OCI-LY3 (cell line): ENCODE data around the gene ADISSP.
"Not testable (repeated sequence)": the region's sequence is repeated elsewhere in the genome, so short reads cannot be mapped to it uniquely, and the experiment has no call there.

ENCODE experiments used
- H2AFZ ChIP-seq: fragments of 200-600, 300-600 bp; shearing (Covaris generic); 2 replicates; pipeline ENCODE4 v1.6.0; 2014; ENCODE audit warnings: antibody characterized with exemption, low read depth, low read length
- H3K27ac ChIP-seq: fragments of 200-600, 300-600 bp; sonication (generic); 2 replicates; pipeline ENCODE4 v1.5.1; 2014; ENCODE audit warnings: mild to moderate bottlenecking, low read length, moderate library complexity, mixed read lengths
- H3K27me3 ChIP-seq: fragments of 200-600, 300-600 bp; sonication (generic); 2 replicates; pipeline ENCODE4 v1.6.1; 2014; ENCODE audit warnings: low read depth, low read length, mixed read lengths
- H3K36me3 ChIP-seq: fragments of 200-600, 300-600 bp; sonication (generic); replicated peaks from 2 replicates; pipeline ENCODE3; 2014; ENCODE audit warnings: low read depth, low read length, mixed read lengths
- H3K4me1 ChIP-seq: fragments of 300-600, 200-600 bp; sonication (generic); 2 replicates; pipeline ENCODE4 v1.6.1; 2014; ENCODE audit warnings: low read length, mixed read lengths
- H3K4me2 ChIP-seq: fragments of 200-600, 300-600 bp; sonication (generic); 2 replicates; pipeline ENCODE4 v1.6.1; 2014; ENCODE audit warnings: low read length, mixed read lengths
- H3K4me3 ChIP-seq: fragments of 300-600, 200-600 bp; sonication (generic); 2 replicates; pipeline ENCODE4 v1.5.1; 2014; ENCODE audit warnings: antibody characterized with exemption, mild to moderate bottlenecking, low read length, moderate library complexity
- H3K79me2 ChIP-seq: fragments of 300-600, 200-600 bp; shearing (Covaris generic); 2 replicates; pipeline ENCODE4 v1.6.1; 2014; ENCODE audit warnings: mild to moderate bottlenecking, low read length, mixed read lengths
- H3K9ac ChIP-seq: fragments of 300-600, 200-600 bp; shearing (Covaris generic); 2 replicates; pipeline ENCODE4 v1.6.0; 2014; ENCODE audit warnings: mild to moderate bottlenecking, low read length, moderate library complexity
- H3K9me3 ChIP-seq: fragments of 200-600, 300-600 bp; shearing (Covaris generic); 2 replicates; pipeline ENCODE4 v1.6.1; 2014; ENCODE audit warnings: low read length, mixed read lengths; ENCODE audit not compliant: insufficient read depth
- H4K20me1 ChIP-seq: fragments of 200-600, 300-600 bp; sonication (generic); 2 replicates; pipeline ENCODE4 v1.6.1; 2016; ENCODE audit warnings: low read length, mixed read lengths; ENCODE audit not compliant: insufficient read depth
- CTCF ChIP-seq: fragments of 200-600, 300-600 bp; sonication (generic); IDR thresholded peaks from 2 replicates; pipeline ENCODE4 v1.5.1; 2014; ENCODE audit warnings: antibody characterized with exemption, low read length, low read depth
- EZH2phosphoT487 ChIP-seq: fragments of 200-600 bp; shearing (Covaris generic); IDR thresholded peaks from 2 replicates; pipeline ENCODE4 v1.6.1; 2018; ENCODE audit warnings: antibody characterized with exemption, mixed run types, low read depth

The ADISSP gene

GRCh38 chr20:3795511-3796468 lies 28.2 kb upstream of the ADISSP start, which contains the start of gene CDC25B:
Gene CDC25B, plus strand, starts transcription at chr20:3796310. Its CDS starts 222 bp downstream, at chr20:3796532.
- Histone ChIP-seq H3K9me3 (no peaks in the 10 kb centered on the region), H3K79me2 (peaks cover 8% of the 10 kb centered on the region), H2AFZ (peak within 1 kb of the TSS; percentile 92), H3K4me3 (peak within 1 kb of the TSS; percentile 86), H3K27ac (peak within 1 kb of the TSS; percentile 78), H3K27me3 (no peaks in the 10 kb centered on the region), H4K20me1 (no peaks in the 10 kb centered on the region), H3K4me2 (peak within 1 kb of the TSS; percentile 79), H3K36me3 (peaks cover 11% of the 10 kb centered on the region), H3K9ac (peak within 1 kb of the TSS; percentile 95), H3K4me1 (peaks cover 26% of the 10 kb centered on the region)
- no peak for TF ChIP-seq EZH2phosphoT487

DNA sequence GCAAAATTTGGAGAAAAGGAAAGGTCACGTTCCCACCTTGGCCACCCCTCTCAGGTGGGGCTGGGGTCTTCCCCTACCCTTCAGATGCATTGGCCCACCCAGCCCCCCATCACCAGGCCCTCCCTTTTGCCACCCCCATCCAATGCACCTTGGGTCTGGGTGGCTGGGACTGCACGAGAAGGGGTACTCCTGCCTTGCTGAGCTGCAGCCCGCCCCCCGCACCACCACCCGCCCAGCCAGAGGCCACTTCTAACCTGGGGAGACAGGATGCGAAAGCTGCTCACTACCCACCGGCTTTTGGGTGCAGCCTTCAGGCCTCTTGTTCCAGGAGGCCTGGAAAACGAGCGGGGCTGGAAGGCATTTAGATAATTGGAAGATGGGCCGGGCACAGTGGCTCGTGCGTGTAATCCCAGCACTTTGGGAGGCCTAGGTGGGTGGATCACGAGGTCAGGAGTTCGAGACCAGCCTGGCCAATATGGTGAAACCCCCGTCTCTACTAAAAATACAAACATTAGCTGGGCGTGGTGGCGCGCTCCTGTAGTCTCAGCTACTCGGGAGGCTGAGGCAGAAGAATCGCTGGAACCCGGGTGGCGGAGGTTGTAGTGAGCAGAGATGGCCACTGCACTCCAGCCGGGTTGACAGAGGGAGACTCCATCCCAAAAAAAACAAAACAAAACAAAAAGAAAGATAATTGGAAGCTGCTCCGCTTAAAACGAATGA lies 27.3 kb upstream of the ADISSP start:
- H3K4me3 ChIP-seq, result peak overlapping the region; percentile 86
- peak overlapping the region; percentile 95 for H3K9ac ChIP-seq
- no peaks in the 10 kb centered on the region for H3K9me3 ChIP-seq
- peaks cover 26% of the 10 kb centered on the region for H3K4me1 ChIP-seq
- no peaks in the 10 kb centered on the region for H3K27me3 ChIP-seq
- H3K79me2 ChIP-seq, result peaks cover 8% of the 10 kb centered on the region
- no peaks in the 10 kb centered on the region for H4K20me1 ChIP-seq
- peak overlapping the region; percentile 78; the same call in 1 of the 2 replicates for H3K27ac ChIP-seq
- H2AFZ ChIP-seq, result peak overlapping the region; percentile 92
- H3K4me2 ChIP-seq, result peak overlapping the region; percentile 79
- H3K36me3 ChIP-seq, result peaks cover 11% of the 10 kb centered on the region
- TF ChIP-seq CTCF (no peak), EZH2phosphoT487 (no peak)

GRCh38 chr20:3794168-3794567 lies 26.6 kb upstream of the ADISSP start:
- H2AFZ ChIP-seq, H3K4me3 ChIP-seq, H3K27ac ChIP-seq, H4K20me1 ChIP-seq, H3K9me3 ChIP-seq, H3K9ac ChIP-seq, H3K4me2 ChIP-seq, H3K27me3 ChIP-seq, H3K79me2 ChIP-seq: not testable (repeated sequence)
- Histone ChIP-seq H3K4me1 (peaks cover 19% of the 10 kb centered on the region), H3K36me3 (peaks cover 11% of the 10 kb centered on the region)

DNA sequence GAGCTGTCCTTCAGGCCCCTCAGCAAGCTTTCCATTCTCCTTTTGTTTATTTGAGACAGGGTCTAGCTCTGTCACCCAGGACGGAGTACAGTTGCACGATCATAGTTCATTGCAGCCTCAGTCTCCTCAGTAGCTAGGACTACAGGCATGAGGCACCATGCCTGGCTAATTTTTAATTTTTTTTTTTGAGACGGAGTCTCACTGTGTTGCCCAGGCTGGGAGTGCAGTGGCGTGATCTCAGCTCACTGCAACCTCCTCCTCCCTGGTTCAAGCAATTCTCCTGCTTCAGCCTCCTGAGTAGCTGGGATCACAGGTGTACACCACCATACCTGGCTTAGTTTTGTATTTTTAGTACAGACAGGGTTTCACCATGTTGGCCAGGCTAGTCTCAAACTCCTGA lies 21.6 kb upstream of the ADISSP start:
- H2AFZ ChIP-seq, H3K79me2 ChIP-seq, H3K9ac ChIP-seq, H3K27ac ChIP-seq, H3K9me3 ChIP-seq, H3K4me2 ChIP-seq, H3K4me1 ChIP-seq, H4K20me1 ChIP-seq, H3K36me3 ChIP-seq, H3K4me3 ChIP-seq, H3K27me3 ChIP-seq: not testable (repeated sequence)

- H3K27ac ChIP-seq, result no peak overlapping the region
- TF ChIP-seq CTCF (no peak), EZH2phosphoT487 (no peak)
- no peaks in the 10 kb centered on the region for H3K9me3 ChIP-seq
- H3K36me3 ChIP-seq, result no peaks in the 10 kb centered on the region
- H3K4me1 ChIP-seq, result peaks cover 7% of the 10 kb centered on the region
- H3K9ac ChIP-seq, result no peak overlapping the region
- peaks cover 6% of the 10 kb centered on the region; the same call in 1 of the 2 replicates for H3K79me2 ChIP-seq
- no peak overlapping the region for H2AFZ ChIP-seq
- no peak overlapping the region for H3K4me3 ChIP-seq
- 0 out of 2 replicates have a peak, but pooled peaks cover 3% of the 10 kb centered on the region for H3K27me3 ChIP-seq
- peaks cover 2% of the 10 kb centered on the region; the same call in 1 of the 2 replicates for H4K20me1 ChIP-seq
- no peak overlapping the region for H3K4me2 ChIP-seq
Measured at GRCh38 chr20:3788685-3789155, 21.2 kb upstream of the ADISSP start.
